Measurements from ENCODE around the gene NUTF2.
"Not testable (repeated sequence)": the region's sequence is repeated elsewhere in the genome, so short reads cannot be mapped to it uniquely, and the experiment has no call there.

Gene NUTF2

DNA sequence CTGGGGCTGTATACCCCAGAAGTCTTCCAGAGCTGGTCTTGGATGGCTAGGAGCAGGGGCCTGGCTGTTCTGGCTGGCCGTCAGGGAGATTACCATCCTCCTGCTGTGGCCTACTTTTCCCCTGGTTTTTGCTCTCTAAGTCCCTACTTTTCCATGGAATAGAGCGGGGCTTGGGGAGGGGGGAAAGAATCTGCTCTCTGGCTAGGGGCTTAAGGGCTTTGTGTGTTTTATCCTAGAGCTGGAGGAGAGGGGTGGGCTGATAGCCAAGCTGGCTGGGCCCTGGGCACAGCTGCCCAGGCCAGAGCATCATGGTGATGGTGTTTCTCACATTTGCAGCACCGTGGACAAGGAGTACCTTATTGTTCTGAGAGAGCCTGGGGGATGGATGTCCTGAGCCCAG, 41.6 kb downstream of the NUTF2 start:
- no peak for DNase-seq

DNA sequence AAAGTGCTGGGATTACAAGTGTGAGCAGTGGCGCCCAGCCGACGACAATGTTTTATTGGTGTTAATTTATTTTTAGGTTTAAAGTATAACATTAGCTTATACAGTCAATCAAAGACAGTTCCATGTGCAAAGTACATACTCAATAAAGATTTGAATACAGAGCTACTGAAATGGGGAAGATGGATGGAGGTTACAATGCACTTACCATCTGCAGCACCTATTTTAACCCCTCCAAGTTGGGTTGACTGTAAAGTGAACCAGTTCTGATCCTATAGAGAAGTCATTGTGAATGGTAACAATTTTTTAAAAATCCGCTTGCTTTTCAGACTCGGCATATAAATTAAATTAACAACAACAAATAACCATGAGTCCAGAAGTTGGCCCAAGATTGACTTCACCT, 45.6 kb downstream of the NUTF2 start:
- no peak for DNase-seq

DNA sequence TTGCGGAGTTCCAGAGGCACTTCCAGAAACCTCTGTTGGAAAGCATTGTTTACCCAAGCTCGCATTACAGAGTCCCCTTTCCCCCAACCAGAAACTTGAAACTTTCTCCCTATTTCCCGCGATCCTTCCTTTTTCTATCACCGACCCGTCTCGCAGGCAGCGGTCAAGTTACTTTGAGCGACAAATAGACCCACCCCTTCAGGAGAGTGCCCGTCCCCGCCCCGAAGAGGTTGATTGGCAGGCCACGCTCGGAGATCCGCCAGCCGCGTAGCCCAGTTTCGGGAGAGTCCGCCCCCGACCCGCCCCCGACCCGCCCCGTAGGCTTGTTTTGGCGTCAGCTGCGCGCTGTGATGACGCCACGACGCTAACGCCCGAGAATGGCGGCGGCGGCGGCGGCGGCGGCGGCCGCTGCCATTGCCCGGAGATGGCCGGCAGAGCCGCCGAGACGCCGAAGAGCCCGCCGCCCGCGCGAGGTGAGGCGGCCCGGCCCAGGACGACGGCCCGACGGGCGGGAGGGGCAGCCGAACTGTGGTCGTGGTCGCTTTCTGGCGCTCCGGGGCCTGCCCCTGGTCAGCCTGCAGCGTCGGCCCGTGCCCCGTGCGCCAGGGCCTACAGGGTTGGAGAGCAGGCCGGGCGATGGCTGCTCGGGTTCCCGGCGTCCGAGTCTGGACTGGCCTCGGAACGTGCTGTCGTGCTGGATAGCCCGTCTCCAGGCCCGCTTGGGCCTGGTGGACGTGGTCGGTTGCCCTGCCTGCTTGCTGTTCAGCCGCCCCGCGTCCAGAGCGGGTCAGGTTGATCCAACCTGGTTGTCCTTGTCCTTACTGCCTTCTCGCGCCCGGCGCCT, 46.4 kb downstream of the NUTF2 start, which contains the start of gene PSKH1:
Gene PSKH1 (plus strand): TSS at position 356 of the 844 bp plus-strand sequence. CDS start 15,496 bp downstream, outside the sequence.
- DNase-seq, result peak; percentile 96

DNA sequence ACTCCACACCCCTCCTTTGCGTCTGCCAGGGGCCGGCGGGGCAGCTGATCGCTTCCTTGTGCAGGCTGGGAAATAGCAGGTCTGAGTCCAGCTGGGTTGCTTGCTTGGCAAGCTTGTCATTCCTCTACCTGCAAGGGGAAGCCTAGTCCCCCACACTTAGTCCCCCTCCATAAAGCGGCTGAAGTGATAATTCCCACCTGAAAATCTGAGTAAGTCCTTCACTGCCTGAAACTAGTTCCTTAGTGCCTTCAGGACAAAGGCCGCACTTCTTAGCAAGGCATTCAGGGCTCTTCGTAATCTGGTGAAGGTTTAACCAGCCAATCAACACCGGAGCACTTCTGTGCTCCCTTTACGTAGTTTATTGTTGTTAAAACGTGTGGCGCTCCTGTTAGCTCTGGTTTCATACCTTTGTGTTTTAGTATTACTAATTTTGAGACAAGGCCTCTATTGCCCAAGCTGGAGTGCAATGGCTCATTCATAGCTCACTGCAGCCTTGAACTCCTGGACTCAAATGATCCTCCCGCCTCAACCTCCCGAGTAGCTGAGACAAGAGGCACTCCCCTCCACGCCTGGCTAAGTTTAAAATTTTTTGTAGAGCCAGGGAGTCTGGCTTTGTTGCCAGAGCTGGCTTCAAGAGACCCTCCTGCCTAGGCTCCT, 47.1 kb downstream of the NUTF2 start:
- no peak for DNase-seq

DNA sequence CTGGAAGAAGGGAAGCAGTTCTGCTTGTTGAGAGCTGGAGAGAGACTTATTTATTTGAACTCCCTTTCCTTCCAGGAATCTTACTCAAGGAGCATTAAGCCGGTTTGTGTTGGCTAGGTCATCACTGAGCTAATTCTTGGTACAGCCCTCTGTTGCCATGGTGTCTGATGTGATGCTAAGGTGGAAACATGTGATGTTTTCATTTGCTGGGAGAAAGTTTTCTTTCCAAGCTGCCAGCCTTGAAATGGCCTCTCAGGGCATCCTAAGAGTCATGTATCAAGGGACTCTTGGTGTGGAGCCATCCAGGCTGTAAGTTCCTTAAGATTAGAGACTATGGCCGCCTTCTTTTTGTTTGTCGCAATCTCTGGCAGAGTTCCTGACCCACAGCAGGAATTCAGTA, 50.5 kb downstream of the NUTF2 start:
- no peak for DNase-seq

DNA sequence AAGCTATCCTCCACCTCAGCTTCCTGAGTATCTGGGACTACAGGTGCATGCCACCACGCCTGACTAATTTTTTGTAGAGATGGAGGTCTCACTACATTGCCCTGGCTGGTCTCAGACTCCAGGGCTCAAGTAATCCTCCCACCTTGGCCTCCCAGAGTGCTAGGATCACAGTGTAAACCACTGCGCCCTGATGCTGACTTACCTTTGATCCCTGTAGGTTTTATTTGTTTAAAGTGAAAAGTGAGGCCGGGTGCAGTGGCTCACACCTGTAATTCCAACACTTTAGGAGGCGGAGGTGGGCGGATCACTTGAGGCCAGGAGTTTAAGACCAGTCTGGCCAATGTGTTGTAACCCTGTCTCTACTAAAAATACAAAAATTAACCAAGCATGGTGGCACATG, 55.0 kb downstream of the NUTF2 start:
- DNase-seq, result no peak

DNA sequence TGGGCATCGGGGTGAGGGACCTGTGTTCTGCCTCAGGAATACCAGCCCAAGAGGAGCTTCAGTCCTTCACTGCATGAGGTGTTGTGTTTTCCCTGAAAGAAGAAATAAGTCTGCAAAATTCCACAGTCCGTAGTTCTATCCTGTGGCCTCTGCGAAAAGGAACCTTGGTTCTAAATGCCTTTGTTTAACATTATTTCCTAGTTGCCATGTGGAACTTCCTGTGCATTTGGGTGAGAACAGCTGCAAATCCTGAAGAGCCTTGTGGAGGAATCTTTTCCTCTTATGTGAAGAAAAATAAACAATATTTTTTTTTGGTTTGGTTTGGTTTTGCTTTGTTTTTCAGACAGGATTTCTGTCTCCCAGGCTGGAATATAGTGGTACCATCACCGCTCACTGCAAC, 56.1 kb downstream of the NUTF2 start:
- DNase-seq, result no peak

DNA sequence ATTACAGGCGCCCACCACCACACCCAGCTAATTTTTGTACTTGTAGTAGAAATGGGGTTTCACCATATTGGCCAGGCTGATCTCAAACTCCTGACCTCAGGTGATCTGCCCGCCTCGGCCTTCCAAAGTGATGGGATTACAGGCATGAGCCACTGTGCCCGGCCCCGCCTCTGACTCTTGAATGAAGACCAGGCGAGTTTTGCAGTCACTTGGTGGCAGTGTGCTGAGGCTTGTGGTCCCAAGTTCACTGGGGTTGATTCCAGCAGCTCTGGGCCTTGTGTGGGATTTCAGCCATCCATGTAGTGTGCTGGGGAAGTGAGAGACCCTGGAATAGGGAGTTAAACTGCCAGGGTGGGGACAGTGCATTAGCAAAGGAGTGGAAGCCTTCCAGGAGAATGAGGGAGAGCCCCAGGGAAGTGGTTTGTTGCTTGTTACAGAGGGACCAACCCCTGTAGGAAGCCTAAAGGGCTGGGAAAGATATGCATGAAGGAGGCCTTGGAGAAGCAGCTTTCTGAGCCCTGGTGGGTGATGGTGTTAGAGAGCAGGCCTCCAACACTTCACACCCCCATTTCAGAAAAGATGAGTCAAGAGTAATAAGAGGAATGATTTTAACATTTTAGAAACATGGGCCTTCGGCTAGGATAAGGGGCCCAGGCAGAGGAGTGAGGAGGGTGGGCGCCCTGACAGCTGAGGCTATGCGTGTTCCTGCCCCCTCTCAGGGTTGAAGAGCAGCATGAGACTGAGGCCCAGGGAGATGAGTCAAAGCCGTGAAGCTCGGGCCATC, 60.9 kb downstream of the NUTF2 start:
- DNase-seq, result no peak

DNA sequence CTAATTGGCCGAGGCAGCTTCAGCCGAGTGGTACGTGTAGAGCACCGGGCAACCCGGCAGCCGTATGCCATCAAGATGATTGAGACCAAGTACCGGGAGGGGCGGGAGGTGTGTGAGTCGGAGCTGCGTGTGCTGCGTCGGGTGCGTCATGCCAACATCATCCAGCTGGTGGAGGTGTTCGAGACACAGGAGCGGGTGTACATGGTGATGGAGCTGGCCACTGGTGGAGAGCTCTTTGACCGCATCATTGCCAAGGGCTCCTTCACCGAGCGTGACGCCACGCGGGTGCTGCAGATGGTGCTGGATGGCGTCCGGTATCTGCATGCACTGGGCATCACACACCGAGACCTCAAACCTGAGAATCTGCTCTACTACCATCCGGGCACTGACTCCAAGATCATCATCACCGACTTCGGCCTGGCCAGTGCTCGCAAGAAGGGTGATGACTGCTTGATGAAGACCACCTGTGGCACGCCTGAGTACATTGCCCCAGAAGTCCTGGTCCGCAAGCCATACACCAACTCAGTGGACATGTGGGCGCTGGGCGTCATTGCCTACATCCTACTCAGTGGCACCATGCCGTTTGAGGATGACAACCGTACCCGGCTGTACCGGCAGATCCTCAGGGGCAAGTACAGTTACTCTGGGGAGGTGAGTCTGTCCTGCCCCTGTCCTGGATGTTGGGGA, 62.5 kb downstream of the NUTF2 start:
- no peak for DNase-seq

DNA sequence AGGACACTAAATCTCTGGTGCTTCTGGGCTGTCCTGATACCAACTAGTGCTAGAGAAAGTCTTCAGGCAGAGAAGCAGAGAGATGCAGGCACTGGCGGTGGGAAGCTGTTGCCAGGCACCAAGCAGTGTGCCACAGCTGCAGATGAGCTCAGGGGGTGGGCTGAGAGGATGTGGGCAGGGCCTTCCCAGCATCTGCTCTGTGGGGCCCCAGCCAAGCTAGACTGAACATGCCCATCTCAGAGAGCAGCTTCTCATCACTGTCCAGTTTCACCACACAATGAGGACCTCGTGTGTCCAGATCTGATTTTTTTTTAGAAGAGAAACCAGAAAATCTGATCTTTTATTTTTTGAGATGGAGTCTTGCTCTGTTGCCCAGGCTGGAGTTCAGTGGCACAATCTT, 63.4 kb downstream of the NUTF2 start:
- DNase-seq, result no peak

DNA sequence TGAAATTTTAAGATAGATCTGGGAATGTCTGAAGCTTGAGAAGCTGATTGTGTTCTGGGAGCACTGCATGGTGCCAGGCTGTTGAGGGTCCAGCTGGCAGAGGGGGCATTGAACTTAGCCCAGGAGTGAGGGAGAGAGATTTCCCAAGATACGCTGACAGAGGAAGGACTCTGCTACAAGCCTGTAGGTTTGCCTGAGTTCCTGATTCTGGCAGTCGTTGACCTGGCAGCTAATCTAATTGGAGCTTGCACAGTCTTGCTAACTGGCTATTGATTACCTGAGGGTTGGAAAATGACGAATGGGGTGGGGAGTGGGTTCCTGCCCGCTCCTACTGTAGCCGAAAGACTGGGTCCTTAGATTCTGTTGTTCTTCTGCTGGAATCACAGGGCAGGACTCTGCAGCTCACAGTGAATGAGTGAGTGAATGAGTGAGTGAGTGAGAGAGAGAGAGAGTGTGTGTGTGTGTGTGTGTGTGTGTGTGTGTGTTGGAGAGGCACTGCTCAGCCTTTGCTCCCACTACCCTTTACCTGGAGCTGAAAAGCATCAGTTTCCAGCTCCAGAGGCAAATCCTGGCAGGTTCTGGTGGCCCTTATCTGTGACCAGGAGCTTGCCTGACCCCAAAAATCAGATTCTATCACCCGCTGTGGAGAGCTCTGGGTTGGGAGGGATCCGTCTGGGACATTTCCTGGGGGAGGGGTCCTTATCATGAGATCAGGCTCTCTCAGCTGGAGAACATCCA, 68.2 kb downstream of the NUTF2 start:
- DNase-seq, result no peak

DNA sequence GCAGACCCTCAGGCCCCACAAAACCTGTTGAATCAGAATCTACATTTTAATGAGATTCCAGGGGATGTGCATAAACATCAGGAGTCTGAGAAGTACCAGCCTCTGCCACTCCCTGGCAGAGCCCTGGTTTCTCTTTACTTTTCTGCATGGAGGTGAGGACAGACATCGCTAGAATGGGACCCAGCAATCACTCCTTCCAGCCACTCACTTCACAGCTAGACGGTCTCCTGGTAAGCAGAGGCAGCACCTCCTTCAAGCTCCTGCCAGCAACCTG, 68.7 kb downstream of the NUTF2 start:
- DNase-seq, result not testable (repeated sequence)

DNA sequence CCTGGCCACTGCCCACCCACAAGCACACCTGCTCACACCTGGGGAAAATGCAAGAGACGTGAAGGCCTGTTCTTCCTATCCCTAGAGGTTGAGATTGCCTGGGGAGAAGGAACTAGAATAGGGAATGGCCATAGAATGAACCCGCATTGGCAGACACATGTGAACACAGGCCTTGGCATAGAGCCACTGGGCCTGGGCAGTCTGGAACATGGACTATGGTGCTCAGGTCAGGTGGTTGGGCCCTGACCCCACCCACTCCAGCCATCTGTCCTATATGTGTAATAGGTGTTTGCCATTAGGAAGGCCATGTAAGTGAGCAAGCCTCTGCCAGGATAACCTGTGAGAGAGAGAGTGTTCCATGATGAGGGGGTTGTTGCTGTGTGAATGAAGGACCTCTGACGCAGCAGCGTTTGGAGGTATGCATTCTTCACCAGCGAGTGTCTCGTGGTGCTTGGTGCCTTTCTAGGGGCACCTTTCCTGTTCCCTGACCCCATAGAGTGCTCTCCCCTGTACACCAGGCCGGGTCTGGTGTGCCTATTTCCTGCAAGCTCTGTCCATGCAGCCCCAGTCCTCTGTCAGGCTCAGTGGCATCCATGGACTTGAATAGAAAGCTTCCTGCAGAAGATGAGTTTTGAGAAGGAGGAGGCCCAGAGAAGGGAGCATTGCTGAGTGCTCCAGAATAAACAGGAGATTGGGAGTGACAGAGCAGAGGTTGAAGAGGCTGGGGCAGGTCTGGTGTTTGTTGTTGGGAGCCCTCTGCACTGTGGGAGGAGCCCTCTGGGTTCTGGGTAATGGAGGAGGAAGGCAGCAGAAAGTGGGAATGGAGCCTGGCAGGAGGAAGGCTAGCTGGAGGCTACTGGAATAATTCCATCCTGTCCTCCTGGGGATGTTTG, 69.3 kb downstream of the NUTF2 start:
- no peak for DNase-seq

DNA sequence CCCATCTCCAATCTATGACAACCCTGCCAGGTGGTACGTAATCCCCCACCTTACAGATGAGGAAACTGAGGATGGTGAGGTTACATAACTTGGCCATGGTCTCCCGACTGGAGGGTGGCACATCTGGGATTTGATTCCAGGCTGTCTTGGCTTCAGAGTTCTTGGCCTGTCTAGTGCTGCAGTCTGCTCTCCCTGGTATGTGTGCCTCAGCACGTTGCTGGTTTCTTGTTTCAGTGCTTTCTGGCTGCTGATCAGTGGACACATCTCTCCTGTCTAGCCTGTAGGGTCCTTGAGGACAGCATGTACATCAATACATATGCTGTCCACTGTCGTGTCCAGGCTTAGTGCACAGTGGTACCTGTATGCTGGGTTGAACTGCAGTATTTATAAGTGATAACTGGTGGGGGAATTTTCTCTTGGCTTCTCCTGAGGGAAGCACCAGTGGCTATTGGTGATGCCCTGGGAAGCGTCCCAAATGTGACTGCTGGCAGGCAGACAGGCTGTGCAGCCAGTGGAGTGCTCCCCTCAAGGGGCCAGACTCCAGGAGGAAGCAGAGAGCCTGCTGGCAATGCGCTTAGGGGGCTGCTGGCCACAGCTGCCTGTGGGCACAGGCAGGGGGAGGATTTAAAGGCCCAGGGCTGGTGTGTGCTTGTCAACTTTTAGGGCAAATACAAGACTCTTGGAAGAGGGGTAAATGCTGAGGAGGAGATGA, 70.6 kb downstream of the NUTF2 start:
- no peak for DNase-seq

DNA sequence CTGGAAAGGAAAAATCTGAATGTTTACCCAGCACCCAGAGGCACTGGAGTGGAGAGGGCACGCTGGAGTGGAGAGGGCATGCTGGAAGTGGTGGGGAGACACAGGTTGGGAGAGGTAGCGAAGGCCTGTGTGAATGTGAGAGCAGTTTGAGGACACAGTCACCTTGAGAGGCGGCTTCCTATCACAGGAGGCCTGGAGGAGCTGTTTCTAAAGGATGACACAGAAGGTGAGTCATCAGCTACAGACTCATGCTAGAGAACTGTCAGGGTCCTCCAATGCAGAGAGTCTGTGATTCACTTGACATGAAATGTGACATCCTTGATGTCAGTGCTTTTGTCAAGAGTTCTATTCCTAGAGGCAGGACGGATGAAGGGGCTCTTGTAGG, 71.1 kb downstream of the NUTF2 start:
- peak; percentile 89 for DNase-seq

DNA sequence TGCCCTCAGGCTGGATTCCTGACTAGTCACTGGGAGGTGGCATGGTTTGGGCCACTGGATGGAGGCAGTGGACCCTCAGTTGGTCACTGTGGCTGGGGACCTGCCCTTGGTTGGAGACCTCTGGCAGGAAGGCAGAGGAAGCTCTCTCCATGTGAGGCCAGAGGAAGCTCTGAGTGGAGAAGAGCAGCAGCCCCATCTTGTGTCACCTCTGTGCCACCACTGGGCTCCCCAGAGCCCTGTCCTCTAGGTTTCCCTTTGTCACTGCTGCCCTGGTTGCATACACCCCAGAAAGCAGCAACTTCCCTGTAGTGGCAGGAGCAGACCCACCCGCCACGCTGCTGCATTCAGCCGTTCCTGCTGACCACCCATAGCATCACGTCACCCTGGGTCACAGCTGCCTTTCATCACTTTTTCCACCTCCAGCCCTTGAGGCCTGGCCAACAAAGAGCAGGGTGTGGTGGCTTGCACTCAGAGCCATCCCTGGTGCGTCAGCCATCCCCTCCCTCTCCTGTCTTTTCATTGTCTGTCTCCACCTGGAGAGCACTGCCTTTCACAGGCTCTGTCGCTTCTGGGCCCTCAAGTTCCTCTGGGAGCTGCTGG, 73.0 kb downstream of the NUTF2 start:
- no peak for DNase-seq

All from fibroblast of skin of right biceps (primary cell).